ENCODE measurements around the gene RBFA. TPM values are rescaled to one million over a fixed set of nuclear protein-coding genes. Genes with fewer than 3 reads are reported as not detected.

Gene RBFA
- total RNA-seq, 1 experiment from 2014 or later = 20.5 TPM

DNA sequence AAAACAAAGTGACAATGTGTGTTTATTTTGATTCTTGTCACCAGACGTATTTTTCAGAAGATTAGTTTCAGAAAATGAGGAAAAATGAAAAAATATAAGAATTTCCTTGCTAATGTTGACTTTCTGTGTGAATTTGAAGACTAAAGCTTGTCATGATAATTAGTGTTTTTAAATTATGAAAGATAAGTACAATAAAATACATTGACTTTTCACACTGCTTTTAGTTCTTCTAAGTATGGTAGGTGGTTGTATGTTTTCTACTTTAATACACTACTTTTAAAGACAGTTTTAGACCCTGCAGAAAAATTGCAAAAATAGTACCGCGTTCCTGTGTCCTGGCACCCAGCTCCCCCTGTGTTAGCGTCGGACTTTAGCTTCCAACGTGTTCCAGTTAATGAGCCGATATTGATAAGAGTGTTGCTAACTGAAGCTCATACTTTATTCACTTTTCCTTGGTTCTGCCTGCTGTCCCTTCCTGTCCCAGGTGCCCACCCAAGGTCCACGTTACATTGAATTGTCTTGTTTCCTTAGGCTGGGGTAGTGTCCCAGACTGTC, 695 bp downstream of the RBFA start:
- Mint-ChIP-seq H3K9me3 (ENCODE audit: low read depth, unreplicated experiment) (no peaks in the 10 kb centered on the region), H3K4me1 (ENCODE audit: low read depth, unreplicated experiment) (peaks cover 16% of the 10 kb centered on the region), H3K27me3 (ENCODE audit: unreplicated experiment) (no peaks in the 10 kb centered on the region), H3K4me3 (ENCODE audit: low read depth, unreplicated experiment) (peak overlapping the region; percentile 96), H3K36me3 (ENCODE audit: insufficient read depth, unreplicated experiment) (peaks cover 29% of the 10 kb centered on the region), H3K27ac (ENCODE audit: unreplicated experiment) (peak overlapping the region; percentile 95)
- no peak for DNase-seq
- intact Hi-C loops (cut with micrococcal nuclease; ENCODE audit: unreplicated experiment) = loop anchor here (10.0 kb wide), 2 partner anchors 50 to 110 kb away; partner anchors contain the start of gene TXNL4A
- CTCF ChIA-PET = no interaction called here
- TSS peak; percentile 61 for BruUV-seq (replicated peaks)
- TF ChIP-seq, protein P1, sequence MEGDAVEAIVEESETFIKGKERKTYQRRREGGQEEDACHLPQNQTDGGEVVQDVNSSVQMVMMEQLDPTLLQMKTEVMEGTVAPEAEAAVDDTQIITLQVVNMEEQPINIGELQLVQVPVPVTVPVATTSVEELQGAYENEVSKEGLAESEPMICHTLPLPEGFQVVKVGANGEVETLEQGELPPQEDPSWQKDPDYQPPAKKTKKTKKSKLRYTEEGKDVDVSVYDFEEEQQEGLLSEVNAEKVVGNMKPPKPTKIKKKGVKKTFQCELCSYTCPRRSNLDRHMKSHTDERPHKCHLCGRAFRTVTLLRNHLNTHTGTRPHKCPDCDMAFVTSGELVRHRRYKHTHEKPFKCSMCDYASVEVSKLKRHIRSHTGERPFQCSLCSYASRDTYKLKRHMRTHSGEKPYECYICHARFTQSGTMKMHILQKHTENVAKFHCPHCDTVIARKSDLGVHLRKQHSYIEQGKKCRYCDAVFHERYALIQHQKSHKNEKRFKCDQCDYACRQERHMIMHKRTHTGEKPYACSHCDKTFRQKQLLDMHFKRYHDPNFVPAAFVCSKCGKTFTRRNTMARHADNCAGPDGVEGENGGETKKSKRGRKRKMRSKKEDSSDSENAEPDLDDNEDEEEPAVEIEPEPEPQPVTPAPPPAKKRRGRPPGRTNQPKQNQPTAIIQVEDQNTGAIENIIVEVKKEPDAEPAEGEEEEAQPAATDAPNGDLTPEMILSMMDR (IDR thresholded peaks at IDR 0.05; ENCODE audit: unreplicated experiment) = no peak

- no peak for DNase-seq
- H3K4me3 Mint-ChIP-seq (ENCODE audit: low read depth, unreplicated experiment) = peak overlapping the region; percentile 96
- peaks cover 29% of the 10 kb centered on the region for H3K36me3 Mint-ChIP-seq (ENCODE audit: insufficient read depth, unreplicated experiment)
- H3K27ac Mint-ChIP-seq (ENCODE audit: unreplicated experiment) = no peak overlapping the region
- intact Hi-C loops (cut with micrococcal nuclease; ENCODE audit: unreplicated experiment) = loop anchor here (10.0 kb wide), 2 partner anchors 51 to 109 kb away; partner anchors contain the start of gene TXNL4A
- no peaks in the 10 kb centered on the region for H3K27me3 Mint-ChIP-seq (ENCODE audit: unreplicated experiment)
- TF ChIP-seq, protein P1 (IDR thresholded peaks at IDR 0.05; ENCODE audit: unreplicated experiment) = no peak
- H3K9me3 Mint-ChIP-seq (ENCODE audit: low read depth, unreplicated experiment) = no peaks in the 10 kb centered on the region
- no TSS peak for BruUV-seq (replicated peaks)
- CTCF ChIA-PET = no interaction called here
- H3K4me1 Mint-ChIP-seq (ENCODE audit: low read depth, unreplicated experiment) = peaks cover 16% of the 10 kb centered on the region
These were observed 1.8 kb downstream of the RBFA start for GRCh38 chr18:80035997-80036396.

GRCh38 chr18:80037300-80037699, 3.1 kb downstream of the RBFA start:
- peaks cover 29% of the 10 kb centered on the region for H3K36me3 Mint-ChIP-seq (ENCODE audit: insufficient read depth, unreplicated experiment)
- no TSS peak for BruUV-seq (replicated peaks)
- no peaks in the 10 kb centered on the region for H3K27me3 Mint-ChIP-seq (ENCODE audit: unreplicated experiment)
- intact Hi-C loops (cut with micrococcal nuclease; ENCODE audit: unreplicated experiment) = loop anchor here (10.0 kb wide), 2 partner anchors 52 to 108 kb away; partner anchors contain the start of gene TXNL4A
- TF ChIP-seq, protein P1 (IDR thresholded peaks at IDR 0.05; ENCODE audit: unreplicated experiment) = no peak
- no peaks in the 10 kb centered on the region for H3K9me3 Mint-ChIP-seq (ENCODE audit: low read depth, unreplicated experiment)
- H3K4me1 Mint-ChIP-seq (ENCODE audit: low read depth, unreplicated experiment) = peaks cover 16% of the 10 kb centered on the region
- H3K27ac Mint-ChIP-seq (ENCODE audit: unreplicated experiment) = no peak overlapping the region
- H3K4me3 Mint-ChIP-seq (ENCODE audit: low read depth, unreplicated experiment) = no peak overlapping the region
- CTCF ChIA-PET = no interaction called here
- DNase-seq = no peak

GRCh38 chr18:80037869-80038630, 3.8 kb downstream of the RBFA start:
- intact Hi-C loops (cut with micrococcal nuclease; ENCODE audit: unreplicated experiment) = loop anchor here (10.0 kb wide), 2 partner anchors 53 to 107 kb away; partner anchors contain the start of gene TXNL4A
- CTCF ChIA-PET = no interaction called here
- BruUV-seq (replicated peaks) = no TSS peak

More at GRCh38 chr18:80037869-80038630, 3.8 kb downstream of the RBFA start:
- Mint-ChIP-seq H3K36me3 (ENCODE audit: insufficient read depth, unreplicated experiment) (peaks cover 25% of the 10 kb centered on the region), H3K4me1 (ENCODE audit: low read depth, unreplicated experiment) (peaks cover 11% of the 10 kb centered on the region), H3K9me3 (ENCODE audit: low read depth, unreplicated experiment) (no peaks in the 10 kb centered on the region), H3K4me3 (ENCODE audit: low read depth, unreplicated experiment) (no peak overlapping the region), H3K27me3 (ENCODE audit: unreplicated experiment) (no peaks in the 10 kb centered on the region), H3K27ac (ENCODE audit: unreplicated experiment) (no peak overlapping the region)
- DNase-seq = no peak
- TF ChIP-seq, protein P1 (IDR thresholded peaks at IDR 0.05; ENCODE audit: unreplicated experiment) = no peak
